ENCODE results near the gene VPS45.

GRCh38 chr1:150092180-150092791, 24.7 kb downstream of the VPS45 start:
- TF ChIP-seq MXI1 (conservative IDR thresholded peaks at IDR 0.05; ENCODE audit: poor library complexity, severe bottlenecking) = no peak
- TF ChIP-seq CTCF (IDR thresholded peaks at IDR 0.05; ENCODE audit: poor library complexity, severe bottlenecking) = no peak
- no peak for TF ChIP-seq TAF1 (IDR thresholded peaks at IDR 0.05; ENCODE audit: low read depth)
- TF ChIP-seq EZH2 (IDR thresholded peaks at IDR 0.05; ENCODE audit: borderline replicate concordance, insufficient read depth, low read length, poor library complexity, severe bottlenecking) = no peak
- TF ChIP-seq POLR2AphosphoS5 (IDR thresholded peaks at IDR 0.05) = no peak
- TF ChIP-seq REST (IDR thresholded peaks at IDR 0.05; ENCODE audit: borderline replicate concordance) = no peak
- TF ChIP-seq SMC3 (conservative IDR thresholded peaks at IDR 0.05; ENCODE audit: poor library complexity) = no peak
- no peak for TF ChIP-seq EP300 (conservative IDR thresholded peaks at IDR 0.05; ENCODE audit: poor library complexity, severe bottlenecking)

Measured in neural cell (in vitro differentiated cells).